Measurements from ENCODE around the gene ACACA. TPM values are rescaled to one million over a fixed set of nuclear protein-coding genes. Genes with fewer than 3 reads are reported as not detected.

Gene ACACA
- total and polyA plus RNA-seq, 9 of the 15 experiments (the other 6 are each of a cell fraction or from before 2014, with no cell fraction given) = 35.9 to 135 (median 88.4) TPM

DNA sequence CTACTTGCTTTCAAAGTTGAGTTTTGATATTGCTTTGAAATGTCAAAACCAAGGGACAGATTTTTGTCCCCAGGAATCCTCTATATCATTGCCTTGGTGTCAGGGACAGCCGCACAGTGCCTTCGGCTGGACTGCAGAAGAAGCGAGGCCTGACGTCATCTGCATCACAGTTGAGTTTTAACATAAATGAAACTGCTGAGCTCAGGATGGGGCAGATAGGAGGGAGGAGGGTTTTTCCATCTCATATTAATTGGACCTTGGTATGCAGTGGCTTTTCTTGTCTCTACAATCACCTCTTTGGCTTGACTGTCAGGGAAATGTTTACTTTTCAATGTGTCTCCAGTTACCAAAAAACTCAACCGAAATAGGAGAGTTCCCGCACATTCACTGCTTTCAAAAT, 346.5 kb downstream of the ACACA start:
- intact Hi-C loops (cut with micrococcal nuclease) (no loop called here), in situ Hi-C loops (cut with MboI) (no loop called here)
- H3K4me3 ChIP-seq = no peak overlapping the region
- WGBS (ENCODE audit: insufficient coverage, low coverage, missing lambda C conversion rate) = 11% methylated on average over 6 of the region's 6 CpGs
- peaks cover 18% of the 10 kb centered on the region; the same call in 2 of the 3 replicates for H3K36me3 ChIP-seq (ENCODE audit: control insufficient read depth, insufficient read depth, low read length)
- H3K27me3 ChIP-seq (ENCODE audit: control insufficient read depth in 2 of 2, insufficient read depth in 2 of 2, low read length in 2 of 2) = peaks cover 20 to 35% of the 10 kb centered on the region in 2 experiments
- no TSS peak for BruUV-seq (replicated peaks)
- DNase-seq (ENCODE audit: extremely low read depth in 1 of 4, low spot score in 3 of 4) (peak in 1 of 4 experiments; percentile 17), ATAC-seq (peak; percentile 56; the same call in 2 of the 3 replicates), FAIRE-seq (no peak)
- POLR2A ChIA-PET = no interaction called here
- 0 out of 2 replicates have a peak, but pooled peaks cover 3% of the 10 kb centered on the region for H4K20me1 ChIP-seq (replicated peaks; ENCODE audit: control insufficient read depth, insufficient read depth, low read length)
- no peak overlapping the region for H3K9ac ChIP-seq (ENCODE audit: insufficient read depth in 1 of 2, low read depth in 2 of 2, low read length in 2 of 2)
- no peaks in the 10 kb centered on the region for H3K4me1 ChIP-seq (replicated peaks in 1 of 2; ENCODE audit: control insufficient read depth in 2 of 2, insufficient read depth in 2 of 2, low read length in 2 of 2)
- H3K4me2 ChIP-seq (ENCODE audit: insufficient read depth, low read length) = no peak overlapping the region
- H3K9me3 ChIP-seq (replicated peaks; ENCODE audit: control insufficient read depth, insufficient read depth, low read depth, low read length) = no peaks in the 10 kb centered on the region
- no peak overlapping the region for H2AFZ ChIP-seq (ENCODE audit: low read depth, low read length)
- H3K27ac ChIP-seq (ENCODE audit: extremely low read depth, low read depth, low read length) = no peak overlapping the region
- H3K9me1 ChIP-seq (ENCODE audit: control insufficient read depth, insufficient read depth, low read length) = no peaks in the 10 kb centered on the region
- CTCF ChIA-PET (ENCODE audit: low intra/inter-chr PET ratio) = no interaction called here
- no peaks in the 10 kb centered on the region for H3K79me2 ChIP-seq (ENCODE audit: control insufficient read depth, insufficient read depth, low read length)
- TF ChIP-seq NBN (IDR thresholded peaks at IDR 0.05; ENCODE audit: low read depth) = no peak
- TF ChIP-seq, protein P1, sequence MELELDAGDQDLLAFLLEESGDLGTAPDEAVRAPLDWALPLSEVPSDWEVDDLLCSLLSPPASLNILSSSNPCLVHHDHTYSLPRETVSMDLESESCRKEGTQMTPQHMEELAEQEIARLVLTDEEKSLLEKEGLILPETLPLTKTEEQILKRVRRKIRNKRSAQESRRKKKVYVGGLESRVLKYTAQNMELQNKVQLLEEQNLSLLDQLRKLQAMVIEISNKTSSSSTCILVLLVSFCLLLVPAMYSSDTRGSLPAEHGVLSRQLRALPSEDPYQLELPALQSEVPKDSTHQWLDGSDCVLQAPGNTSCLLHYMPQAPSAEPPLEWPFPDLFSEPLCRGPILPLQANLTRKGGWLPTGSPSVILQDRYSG (tag; conservative IDR thresholded peaks at IDR 0.05; ENCODE audit: low read depth) = no peak
- TF ChIP-seq, protein P2, sequence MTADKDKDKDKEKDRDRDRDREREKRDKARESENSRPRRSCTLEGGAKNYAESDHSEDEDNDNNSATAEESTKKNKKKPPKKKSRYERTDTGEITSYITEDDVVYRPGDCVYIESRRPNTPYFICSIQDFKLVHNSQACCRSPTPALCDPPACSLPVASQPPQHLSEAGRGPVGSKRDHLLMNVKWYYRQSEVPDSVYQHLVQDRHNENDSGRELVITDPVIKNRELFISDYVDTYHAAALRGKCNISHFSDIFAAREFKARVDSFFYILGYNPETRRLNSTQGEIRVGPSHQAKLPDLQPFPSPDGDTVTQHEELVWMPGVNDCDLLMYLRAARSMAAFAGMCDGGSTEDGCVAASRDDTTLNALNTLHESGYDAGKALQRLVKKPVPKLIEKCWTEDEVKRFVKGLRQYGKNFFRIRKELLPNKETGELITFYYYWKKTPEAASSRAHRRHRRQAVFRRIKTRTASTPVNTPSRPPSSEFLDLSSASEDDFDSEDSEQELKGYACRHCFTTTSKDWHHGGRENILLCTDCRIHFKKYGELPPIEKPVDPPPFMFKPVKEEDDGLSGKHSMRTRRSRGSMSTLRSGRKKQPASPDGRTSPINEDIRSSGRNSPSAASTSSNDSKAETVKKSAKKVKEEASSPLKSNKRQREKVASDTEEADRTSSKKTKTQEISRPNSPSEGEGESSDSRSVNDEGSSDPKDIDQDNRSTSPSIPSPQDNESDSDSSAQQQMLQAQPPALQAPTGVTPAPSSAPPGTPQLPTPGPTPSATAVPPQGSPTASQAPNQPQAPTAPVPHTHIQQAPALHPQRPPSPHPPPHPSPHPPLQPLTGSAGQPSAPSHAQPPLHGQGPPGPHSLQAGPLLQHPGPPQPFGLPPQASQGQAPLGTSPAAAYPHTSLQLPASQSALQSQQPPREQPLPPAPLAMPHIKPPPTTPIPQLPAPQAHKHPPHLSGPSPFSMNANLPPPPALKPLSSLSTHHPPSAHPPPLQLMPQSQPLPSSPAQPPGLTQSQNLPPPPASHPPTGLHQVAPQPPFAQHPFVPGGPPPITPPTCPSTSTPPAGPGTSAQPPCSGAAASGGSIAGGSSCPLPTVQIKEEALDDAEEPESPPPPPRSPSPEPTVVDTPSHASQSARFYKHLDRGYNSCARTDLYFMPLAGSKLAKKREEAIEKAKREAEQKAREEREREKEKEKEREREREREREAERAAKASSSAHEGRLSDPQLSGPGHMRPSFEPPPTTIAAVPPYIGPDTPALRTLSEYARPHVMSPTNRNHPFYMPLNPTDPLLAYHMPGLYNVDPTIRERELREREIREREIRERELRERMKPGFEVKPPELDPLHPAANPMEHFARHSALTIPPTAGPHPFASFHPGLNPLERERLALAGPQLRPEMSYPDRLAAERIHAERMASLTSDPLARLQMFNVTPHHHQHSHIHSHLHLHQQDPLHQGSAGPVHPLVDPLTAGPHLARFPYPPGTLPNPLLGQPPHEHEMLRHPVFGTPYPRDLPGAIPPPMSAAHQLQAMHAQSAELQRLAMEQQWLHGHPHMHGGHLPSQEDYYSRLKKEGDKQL (CRISPR knock-in tag; IDR thresholded peaks at IDR 0.05; ENCODE audit: borderline replicate concordance) = no peak
- TF ChIP-seq SREBF1 (IDR thresholded peaks at IDR 0.05; ENCODE audit: borderline replicate concordance, low read depth, low read length) = no peak
- TF ChIP-seq, protein P3, sequence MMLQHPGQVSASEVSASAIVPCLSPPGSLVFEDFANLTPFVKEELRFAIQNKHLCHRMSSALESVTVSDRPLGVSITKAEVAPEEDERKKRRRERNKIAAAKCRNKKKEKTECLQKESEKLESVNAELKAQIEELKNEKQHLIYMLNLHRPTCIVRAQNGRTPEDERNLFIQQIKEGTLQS (IDR thresholded peaks at IDR 0.05) = peak; percentile 53
- TF ChIP-seq, protein P3 (CRISPR knock-in tag; conservative IDR thresholded peaks at IDR 0.05) = no peak
- TF ChIP-seq JUND (IDR thresholded peaks at IDR 0.05; ENCODE audit: borderline replicate concordance, low read depth, low read length) = peak; percentile 11; the same call in 1 of the 2 replicates
- no peak for TF ChIP-seq JUND (tag; IDR thresholded peaks at IDR 0.05; ENCODE audit: borderline replicate concordance, low read depth, low read length)
- no peak for TF ChIP-seq TFAM (CRISPR knock-in tag; conservative IDR thresholded peaks at IDR 0.05)
- peak; percentile 69; the same call in 1 of the 2 replicates for TF ChIP-seq ATF7 (IDR thresholded peaks at IDR 0.05)
- TF ChIP-seq ATF1 (CRISPR knock-in tag; IDR thresholded peaks at IDR 0.05) = no peak
- TF ChIP-seq ATF1 (tag; IDR thresholded peaks at IDR 0.05) = peak; percentile 65
- no peak for TF ChIP-seq STAT5A (IDR thresholded peaks at IDR 0.05; ENCODE audit: borderline replicate concordance, low read length)

Measured in K562 (cell line).